Measurements from ENCODE around the gene CHMP2A. TPM values are rescaled to one million over a fixed set of nuclear protein-coding genes. Genes with fewer than 3 reads are reported as not detected.
A peak's percentile ranks its signal among the peaks of the same experiment; 100 is the strongest.

CHMP2A gene
- total and polyA plus RNA-seq, 10 of the 15 experiments (the other 5 are each of a cell fraction or from before 2014, with no cell fraction given), result 69.5 to 172 (median 109) TPM

DNA sequence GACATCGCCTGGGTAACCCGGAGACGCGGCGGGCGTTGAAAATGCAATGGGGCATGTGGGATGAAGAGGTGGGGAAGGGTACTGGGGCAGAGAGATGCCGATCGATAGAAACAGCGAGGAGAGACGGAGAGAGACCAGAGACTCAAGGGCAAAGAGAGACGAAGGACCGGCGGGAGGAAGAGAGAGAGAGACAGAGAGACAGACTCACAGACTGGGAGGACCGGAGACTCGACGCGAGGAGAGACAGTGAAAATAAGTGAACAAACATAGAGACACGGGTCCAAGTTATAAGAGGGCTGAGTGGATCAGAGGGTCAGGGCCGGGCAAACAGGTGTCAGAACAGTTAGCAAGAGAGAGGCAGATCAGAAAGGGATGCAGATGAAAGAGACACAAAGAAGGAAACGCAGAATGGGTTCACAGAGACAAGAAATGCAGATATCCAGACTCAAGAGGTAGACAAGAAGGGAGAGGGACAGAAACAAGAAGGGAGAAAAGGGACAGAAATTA is 18.8 kb upstream of the CHMP2A start:
- POLR2A ChIA-PET, result interaction anchor here (0.6 to 2.9 kb wide), 4 partner anchors 13 to 20 kb away, joined by 3 to 21 read pairs (median 4); partner anchors contain the start of genes CHMP2A and UBE2M
- TF ChIP-seq MXI1 (IDR thresholded peaks at IDR 0.05; ENCODE audit: low read depth, low read length), result peak; percentile 99
- TF ChIP-seq, protein P1, sequence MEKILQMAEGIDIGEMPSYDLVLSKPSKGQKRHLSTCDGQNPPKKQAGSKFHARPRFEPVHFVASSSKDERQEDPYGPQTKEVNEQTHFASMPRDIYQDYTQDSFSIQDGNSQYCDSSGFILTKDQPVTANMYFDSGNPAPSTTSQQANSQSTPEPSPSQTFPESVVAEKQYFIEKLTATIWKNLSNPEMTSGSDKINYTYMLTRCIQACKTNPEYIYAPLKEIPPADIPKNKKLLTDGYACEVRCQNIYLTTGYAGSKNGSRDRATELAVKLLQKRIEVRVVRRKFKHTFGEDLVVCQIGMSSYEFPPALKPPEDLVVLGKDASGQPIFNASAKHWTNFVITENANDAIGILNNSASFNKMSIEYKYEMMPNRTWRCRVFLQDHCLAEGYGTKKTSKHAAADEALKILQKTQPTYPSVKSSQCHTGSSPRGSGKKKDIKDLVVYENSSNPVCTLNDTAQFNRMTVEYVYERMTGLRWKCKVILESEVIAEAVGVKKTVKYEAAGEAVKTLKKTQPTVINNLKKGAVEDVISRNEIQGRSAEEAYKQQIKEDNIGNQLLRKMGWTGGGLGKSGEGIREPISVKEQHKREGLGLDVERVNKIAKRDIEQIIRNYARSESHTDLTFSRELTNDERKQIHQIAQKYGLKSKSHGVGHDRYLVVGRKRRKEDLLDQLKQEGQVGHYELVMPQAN (conservative IDR thresholded peaks at IDR 0.05), result peak; percentile 98
- no peak for TF ChIP-seq ZNF622 (IDR thresholded peaks at IDR 0.05)
- 0 out of 2 replicates have a peak, but pooled peaks have one; percentile 15 for TF ChIP-seq LARP7 (IDR thresholded peaks at IDR 0.05)
- peak; percentile 98 for TF ChIP-seq SIN3A (IDR thresholded peaks at IDR 0.05; ENCODE audit: low read depth, low read length)
- intact Hi-C loops (cut with micrococcal nuclease; ENCODE audit: unreplicated experiment), result loop anchor here (2.0 kb wide), 2 partner anchors 29 to 55 kb away; partner anchors contain the start of genes TRIM28 and ZBTB45
- SMC1A ChIA-PET (ENCODE audit: uncharacterized antibody, unreplicated experiment), result interaction anchor here (3.3 kb wide), 1 partner anchor 53 kb away, joined by 15 read pairs; the partner anchor contains the start of gene ZBTB45
- H3K4me3 ChIP-seq, result peak overlapping the region; percentile 67
- peaks cover 7% of the 10 kb centered on the region for H3K79me2 ChIP-seq (ENCODE audit: control insufficient read depth, insufficient read depth, low read length)
- H3K9me3 ChIP-seq (replicated peaks; ENCODE audit: control insufficient read depth, insufficient read depth, low read length), result no peaks in the 10 kb centered on the region
- no peaks in the 10 kb centered on the region for H4K20me1 ChIP-seq (ENCODE audit: control insufficient read depth, insufficient read depth)
- H3K27me3 ChIP-seq (replicated peaks in 1 of 2; ENCODE audit: control insufficient read depth in 2 of 2, insufficient read depth in 2 of 2, low read length in 1 of 2), result no peaks in the 10 kb centered on the region
- H2AFZ ChIP-seq (ENCODE audit: control insufficient read depth, low read depth, low read length), result peak overlapping the region; percentile 68
- H3K4me1 ChIP-seq (ENCODE audit: control insufficient read depth, insufficient read depth, low read length), result peaks cover 17% of the 10 kb centered on the region
- in situ Hi-C loops (cut with MboI), result no loop called here
- DNase-seq (ENCODE audit: low read depth, low spot score), result no peak
- no peak overlapping the region for H3K9ac ChIP-seq (ENCODE audit: control insufficient read depth, insufficient read depth, low read length)
- RAD21 ChIA-PET (ENCODE audit: unreplicated experiment), result interaction anchor here (2.9 kb wide), 1 partner anchor 53 kb away, joined by 24 read pairs; the partner anchor contains the start of gene ZBTB45
- peak overlapping the region; percentile 17; the same call in 1 of the 2 replicates for H3K27ac ChIP-seq (ENCODE audit: control insufficient read depth, insufficient read depth)
- no peak for FAIRE-seq
- peak overlapping the region; percentile 95 for H3K4me2 ChIP-seq (ENCODE audit: control insufficient read depth, insufficient read depth)
- CTCF ChIA-PET, result interaction anchor here (1.3 kb wide), 1 partner anchor 20 kb away, joined by 3 read pairs; no protein-coding TSS in a partner anchor
- WGBS (ENCODE audit: insufficient coverage, insufficient replicate concordance, low lambda C conversion rate, missing lambda C conversion rate), result under 1% methylated on average over 20 of the region's 20 CpGs
- no TSS peak for BruUV-seq (replicated peaks)
- peaks cover 2 to 3% of the 10 kb centered on the region in 2 experiments; a peak in 2 of 4 replicates for H3K36me3 ChIP-seq (ENCODE audit: control insufficient read depth in 2 of 2, insufficient read depth in 2 of 2, low read length in 1 of 2)
- ATAC-seq, result no peak

Data from GM12878 (cell line).